Iris pigment epithelial cell (primary cell): ENCODE results near the gene GSPT2.
"Not testable (repeated sequence)": the region's sequence is repeated elsewhere in the genome, so short reads cannot be mapped to it uniquely, and the experiment has no call there.

Source experiments
- DNase-seq: peaks from one replicate; pipeline ENCODE4 v3.0.0-alpha.2; 2011; ENCODE audit warnings: low read depth

Gene GSPT2

GRCh38 chrX:51743179-51743957, at the start of gene GSPT2:
Gene GSPT2 (plus strand): TSS chrX:51743442. CDS start chrX:51743627, 185 bp downstream.
- peak; percentile 79 for DNase-seq

DNA sequence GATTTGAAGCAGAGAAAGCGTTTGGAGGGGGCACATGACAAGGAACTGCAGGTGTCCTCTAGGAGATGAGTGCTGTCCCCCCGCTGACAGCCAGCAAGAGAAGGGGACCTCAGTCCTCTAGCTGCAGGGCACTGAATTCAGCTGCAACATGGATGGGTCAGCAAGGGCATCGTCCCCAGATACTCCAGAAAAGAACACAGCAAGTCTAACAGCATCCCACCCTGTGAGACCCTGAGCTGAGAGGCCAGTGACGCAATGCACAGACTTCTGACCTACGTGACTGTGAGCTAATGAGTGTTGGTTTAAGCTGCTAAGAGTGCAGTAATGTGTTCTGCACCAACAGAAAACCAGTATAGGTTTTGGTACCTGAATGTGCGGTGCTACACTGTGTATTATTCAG, 49.0 kb upstream of the GSPT2 start:
- no peak for DNase-seq

- DNase-seq = no peak
Measured at GRCh38 chrX:51697397-51697796, 45.8 kb upstream of the GSPT2 start.

- not testable (repeated sequence) for DNase-seq
Measured at GRCh38 chrX:51710277-51711164, 32.7 kb upstream of the GSPT2 start, which contains the start of gene CENPVL1. Gene CENPVL1 (plus strand): TSS chrX:51710512. CDS start chrX:51710512, 0 bp downstream.

GRCh38 chrX:51712943-51713647, 30.1 kb upstream of the GSPT2 start:
- DNase-seq = not testable (repeated sequence)

DNA sequence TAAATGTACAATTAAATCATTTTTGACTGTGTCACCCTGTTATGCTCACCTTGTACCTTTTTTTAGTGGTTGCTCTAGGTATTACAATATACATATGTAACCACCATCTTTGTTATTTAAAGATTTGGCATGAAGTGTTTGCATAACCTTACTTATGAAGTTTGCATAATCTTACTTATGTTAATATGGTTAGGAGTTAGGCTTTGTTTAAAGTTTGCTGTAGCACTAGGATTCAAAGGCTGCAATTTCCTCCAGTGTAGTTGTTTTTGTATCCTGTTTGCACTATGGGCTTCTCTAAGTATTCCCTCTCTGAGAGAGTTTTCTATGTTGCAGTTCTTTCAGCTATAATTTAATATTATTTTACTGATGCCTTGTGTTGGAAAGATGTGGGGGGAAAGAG, 15.0 kb upstream of the GSPT2 start:
- no peak for DNase-seq

- no peak for DNase-seq
Measured at GRCh38 chrX:51737091-51737490, 6.2 kb upstream of the GSPT2 start.

DNA sequence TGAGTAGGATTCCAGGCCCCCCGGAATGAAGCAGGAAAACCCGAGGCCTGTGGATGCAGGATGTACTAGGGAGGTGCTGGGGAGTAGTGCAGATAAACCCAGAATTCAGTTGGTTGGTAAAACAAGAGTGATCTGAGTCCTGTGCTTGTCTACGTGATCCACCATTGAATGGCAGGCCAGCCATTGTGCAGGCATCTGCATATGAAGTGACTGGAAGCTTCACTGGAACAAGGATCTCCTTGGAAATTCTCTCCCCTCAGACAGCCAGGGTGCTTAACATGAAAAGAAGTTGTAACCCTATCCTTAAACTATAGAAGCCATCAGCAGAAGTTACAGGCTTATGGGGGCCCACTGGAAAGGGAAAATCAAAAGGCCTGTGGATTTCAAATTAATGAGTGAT, 656 bp upstream of the GSPT2 start:
- no peak for DNase-seq

- no peak for DNase-seq
Measured at GRCh38 chrX:51747671-51748070, 4.4 kb downstream of the GSPT2 start.

- DNase-seq = no peak
Measured at GRCh38 chrX:51759055-51759839, 16.0 kb downstream of the GSPT2 start.

DNA sequence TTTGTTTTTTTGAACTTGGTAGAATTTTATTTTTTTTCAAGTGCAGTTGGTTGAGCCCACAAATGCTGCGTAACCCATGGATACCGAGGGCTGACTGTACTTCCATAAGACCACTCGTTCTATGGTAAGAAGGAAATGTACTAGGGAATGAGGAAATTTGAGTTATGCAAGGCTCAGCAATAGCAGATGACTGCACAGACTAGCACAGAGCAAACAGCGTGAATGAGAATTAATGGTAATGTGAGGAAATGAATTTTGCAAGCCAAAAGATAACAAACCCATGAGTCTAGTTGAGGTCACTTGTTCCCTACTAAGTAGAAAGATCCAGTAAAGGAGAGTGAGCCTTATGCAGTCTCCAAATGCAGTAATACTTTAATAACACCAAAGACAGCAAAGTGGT, 17.4 kb downstream of the GSPT2 start:
- DNase-seq = no peak

DNA sequence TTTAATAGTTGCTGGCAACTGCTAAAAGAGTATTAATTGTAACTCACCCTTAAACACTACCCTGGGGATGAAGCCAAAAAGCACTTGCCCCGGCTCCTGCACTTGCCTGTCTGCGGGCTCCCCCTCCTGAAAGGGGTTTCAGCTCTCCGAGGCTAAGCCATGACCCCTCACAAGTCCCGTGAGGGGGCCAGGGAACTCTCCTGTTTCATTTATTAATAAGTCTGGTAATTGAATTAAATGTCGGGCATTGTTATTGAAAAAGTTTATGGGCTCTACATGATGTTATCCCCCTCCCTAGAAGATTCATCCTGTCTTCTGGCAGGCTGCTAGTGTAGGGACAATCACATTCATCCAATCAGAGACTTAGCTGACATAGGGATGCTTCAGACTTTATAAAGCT, 23.3 kb downstream of the GSPT2 start:
- DNase-seq = no peak

GRCh38 chrX:51776851-51777250, 33.6 kb downstream of the GSPT2 start:
- no peak for DNase-seq

DNA sequence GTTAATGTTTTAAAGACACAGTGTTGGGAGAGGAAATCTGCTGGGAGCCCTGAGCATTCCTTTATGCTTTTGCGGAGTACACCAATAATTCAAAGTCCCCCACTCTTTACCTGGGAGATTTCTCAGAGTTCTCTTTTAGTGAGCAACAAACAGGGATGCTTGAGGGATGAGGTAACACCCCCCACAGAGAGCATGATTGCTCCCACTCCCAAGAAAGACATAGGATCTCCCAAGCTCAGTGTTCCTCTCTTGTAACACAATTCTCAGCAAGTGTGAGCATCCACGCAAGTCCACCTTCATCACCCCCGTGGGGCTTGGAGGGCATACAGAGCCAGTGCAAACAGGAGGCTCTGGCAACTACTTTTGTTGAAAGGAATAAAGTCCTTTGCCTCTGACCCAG, 36.1 kb downstream of the GSPT2 start:
- no peak for DNase-seq

GRCh38 chrX:51795136-51795535, 51.9 kb downstream of the GSPT2 start:
- DNase-seq = no peak
